Measurements from ENCODE around the gene PPP2R1B. TPM values are rescaled to one million over a fixed set of nuclear protein-coding genes. Genes with fewer than 3 reads are reported as not detected.

Gene PPP2R1B
- polyA plus RNA-seq, 1 donor (not counting 4 experiments of a cell fraction or from before 2014, with no cell fraction given), result 33.6 TPM

DNA sequence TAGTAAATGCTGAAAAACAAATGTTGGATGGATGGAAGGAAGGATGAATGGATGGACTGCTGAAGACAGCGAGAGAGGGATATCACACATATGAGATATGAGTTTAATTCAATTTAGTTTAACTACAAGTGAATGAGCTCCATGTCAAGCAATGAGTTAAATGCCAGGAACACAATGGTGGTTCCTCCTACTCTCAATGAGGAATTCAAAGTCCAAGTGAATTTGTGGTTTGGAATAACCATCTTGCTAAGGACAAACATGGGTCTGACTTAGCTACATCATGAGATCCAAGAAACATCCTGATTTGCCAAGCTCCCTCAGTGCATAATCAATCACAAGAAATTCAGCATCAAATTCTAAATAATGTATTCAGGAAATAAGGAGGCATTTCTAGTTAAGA is 26.1 kb upstream of the PPP2R1B start:
- DNase-seq (ENCODE audit: low read depth, low spot score), result no peak
- H2AFZ ChIP-seq (ENCODE audit: control insufficient read depth, low read length), result no peak overlapping the region
- H3K27me3 ChIP-seq (ENCODE audit: control insufficient read depth, extremely low read depth, insufficient read depth, low read length), result no peaks in the 10 kb centered on the region
- no peak overlapping the region for H3K4me2 ChIP-seq (ENCODE audit: control insufficient read depth, extremely low read depth, insufficient read depth, low read depth, low read length)
- H3K9ac ChIP-seq (ENCODE audit: control insufficient read depth, extremely low read depth, insufficient read depth, low read length), result no peak overlapping the region
- peaks cover 11% of the 10 kb centered on the region for H3K4me1 ChIP-seq (ENCODE audit: control insufficient read depth, extremely low read depth, insufficient read depth, low read length)
- no peaks in the 10 kb centered on the region for H4K20me1 ChIP-seq (ENCODE audit: control insufficient read depth, extremely low read depth, insufficient read depth, low read length)
- dilution Hi-C loops (cut with MboI; ENCODE audit: extremely low pct_ligation_motif_present, low sequenced_read_pairs), result no loop called here
- no peaks in the 10 kb centered on the region for H3K79me2 ChIP-seq (ENCODE audit: control insufficient read depth, insufficient read depth, low read length)
- H3K4me3 ChIP-seq (ENCODE audit: control insufficient read depth in 2 of 3, extremely low read depth in 1 of 3, insufficient read depth in 2 of 3, low read depth in 1 of 3, low read length in 3 of 3), result no peak overlapping the region
- no peaks in the 10 kb centered on the region for H3K9me3 ChIP-seq (ENCODE audit: control insufficient read depth, low read depth, low read length)
- H3K9me1 ChIP-seq (ENCODE audit: control insufficient read depth, extremely low read depth, insufficient read depth, low read length), result no peaks in the 10 kb centered on the region
- no peak overlapping the region for H3K27ac ChIP-seq (ENCODE audit: control insufficient read depth, insufficient read depth, low read length)
- TF ChIP-seq CTCF (optimal IDR thresholded peaks at IDR 0.05 in 1 of 3, IDR thresholded peaks at IDR 0.05 in 1 of 3, conservative IDR thresholded peaks at IDR 0.05 in 1 of 3; ENCODE audit: extremely low read depth in 1 of 3, insufficient read depth in 2 of 3, low read length in 3 of 3) (no peak), EZH2 (IDR thresholded peaks at IDR 0.05; ENCODE audit: low read length) (no peak)
- H3K36me3 ChIP-seq (ENCODE audit: control insufficient read depth in 2 of 2, extremely low read depth in 1 of 2, insufficient read depth in 2 of 2, low read length in 2 of 2), result no peaks in the 10 kb centered on the region
- no peak for FAIRE-seq

- H3K4me1 ChIP-seq (ENCODE audit: control insufficient read depth, extremely low read depth, insufficient read depth, low read length), result peaks cover 4% of the 10 kb centered on the region
- no peak for DNase-seq (ENCODE audit: low read depth, low spot score)
- H3K27ac ChIP-seq (ENCODE audit: control insufficient read depth, insufficient read depth, low read length), result no peak overlapping the region
- peaks cover 0 to 2% of the 10 kb centered on the region in 2 experiments for H3K36me3 ChIP-seq (ENCODE audit: control insufficient read depth in 2 of 2, extremely low read depth in 1 of 2, insufficient read depth in 2 of 2, low read length in 2 of 2)
- no peaks in the 10 kb centered on the region for H3K79me2 ChIP-seq (ENCODE audit: control insufficient read depth, insufficient read depth, low read length)
- no peak for FAIRE-seq
- TF ChIP-seq CTCF (optimal IDR thresholded peaks at IDR 0.05 in 1 of 3, IDR thresholded peaks at IDR 0.05 in 1 of 3, conservative IDR thresholded peaks at IDR 0.05 in 1 of 3; ENCODE audit: extremely low read depth in 1 of 3, insufficient read depth in 2 of 3, low read length in 3 of 3), result no peak
- H4K20me1 ChIP-seq (ENCODE audit: control insufficient read depth, extremely low read depth, insufficient read depth, low read length), result no peaks in the 10 kb centered on the region
- H2AFZ ChIP-seq (ENCODE audit: control insufficient read depth, low read length), result no peak overlapping the region
- no peaks in the 10 kb centered on the region for H3K27me3 ChIP-seq (ENCODE audit: control insufficient read depth, extremely low read depth, insufficient read depth, low read length)
- H3K9me3 ChIP-seq (ENCODE audit: control insufficient read depth, low read depth, low read length), result no peaks in the 10 kb centered on the region
- no peak overlapping the region for H3K9ac ChIP-seq (ENCODE audit: control insufficient read depth, extremely low read depth, insufficient read depth, low read length)
- no peaks in the 10 kb centered on the region for H3K9me1 ChIP-seq (ENCODE audit: control insufficient read depth, extremely low read depth, insufficient read depth, low read length)
- no peak overlapping the region for H3K4me2 ChIP-seq (ENCODE audit: control insufficient read depth, extremely low read depth, insufficient read depth, low read depth, low read length)
- dilution Hi-C loops (cut with MboI; ENCODE audit: extremely low pct_ligation_motif_present, low sequenced_read_pairs), result no loop called here
- H3K4me3 ChIP-seq (ENCODE audit: control insufficient read depth in 2 of 3, extremely low read depth in 1 of 3, insufficient read depth in 2 of 3, low read depth in 1 of 3, low read length in 3 of 3), result no peak overlapping the region
These were observed 22.3 kb upstream of the PPP2R1B start for GRCh38 chr11:111788464-111788863.
